Measurements from ENCODE around the gene SLC13A1. TPM values are rescaled to one million over a fixed set of nuclear protein-coding genes. Genes with fewer than 3 reads are reported as not detected.

Gene SLC13A1
- total RNA-seq, 1 donor from 2014 or later: not detected

GRCh38 chr7:123114288-123114687 is 85.5 kb downstream of the SLC13A1 start:
- DNase-seq (ENCODE audit: low spot score): no peak
- no peak overlapping the region for H3K4me3 Mint-ChIP-seq (ENCODE audit: unreplicated experiment)
- H3K4me1 Mint-ChIP-seq (ENCODE audit: unreplicated experiment): no peaks in the 10 kb centered on the region
- TF ChIP-seq CTCF (IDR thresholded peaks at IDR 0.05; ENCODE audit: unreplicated experiment): no peak
- H3K27ac Mint-ChIP-seq (ENCODE audit: unreplicated experiment): no peak overlapping the region
- H3K27me3 Mint-ChIP-seq (ENCODE audit: unreplicated experiment): no peaks in the 10 kb centered on the region
- H3K9me3 Mint-ChIP-seq (ENCODE audit: unreplicated experiment): no peaks in the 10 kb centered on the region
- H3K36me3 Mint-ChIP-seq (ENCODE audit: low read depth, unreplicated experiment): no peaks in the 10 kb centered on the region

- H3K27me3 Mint-ChIP-seq (ENCODE audit: unreplicated experiment): no peaks in the 10 kb centered on the region
- TF ChIP-seq CTCF (IDR thresholded peaks at IDR 0.05; ENCODE audit: unreplicated experiment): no peak
- H3K9me3 Mint-ChIP-seq (ENCODE audit: unreplicated experiment): no peaks in the 10 kb centered on the region
- no peak for DNase-seq (ENCODE audit: low spot score)
- H3K36me3 Mint-ChIP-seq (ENCODE audit: low read depth, unreplicated experiment): no peaks in the 10 kb centered on the region
- H3K4me1 Mint-ChIP-seq (ENCODE audit: unreplicated experiment): no peaks in the 10 kb centered on the region
- H3K4me3 Mint-ChIP-seq (ENCODE audit: unreplicated experiment): no peak overlapping the region
- H3K27ac Mint-ChIP-seq (ENCODE audit: unreplicated experiment): no peak overlapping the region
Measured at GRCh38 chr7:123112833-123113232, 86.9 kb downstream of the SLC13A1 start.

- Mint-ChIP-seq H3K9me3 (ENCODE audit: unreplicated experiment) (no peaks in the 10 kb centered on the region), H3K36me3 (ENCODE audit: low read depth, unreplicated experiment) (no peaks in the 10 kb centered on the region), H3K4me3 (ENCODE audit: unreplicated experiment) (no peak overlapping the region), H3K27me3 (ENCODE audit: unreplicated experiment) (no peaks in the 10 kb centered on the region), H3K27ac (ENCODE audit: unreplicated experiment) (no peak overlapping the region), H3K4me1 (ENCODE audit: unreplicated experiment) (no peaks in the 10 kb centered on the region)
- no peak for TF ChIP-seq CTCF (IDR thresholded peaks at IDR 0.05; ENCODE audit: unreplicated experiment)
- DNase-seq (ENCODE audit: low spot score): no peak
Measured at GRCh38 chr7:123099712-123100111, 100.1 kb downstream of the SLC13A1 start.

GRCh38 chr7:123096976-123097375 is 102.8 kb downstream of the SLC13A1 start:
- no peaks in the 10 kb centered on the region for H3K9me3 Mint-ChIP-seq (ENCODE audit: unreplicated experiment)
- H3K27ac Mint-ChIP-seq (ENCODE audit: unreplicated experiment): no peak overlapping the region
- H3K27me3 Mint-ChIP-seq (ENCODE audit: unreplicated experiment): no peaks in the 10 kb centered on the region
- TF ChIP-seq CTCF (IDR thresholded peaks at IDR 0.05; ENCODE audit: unreplicated experiment): no peak
- no peak overlapping the region for H3K4me3 Mint-ChIP-seq (ENCODE audit: unreplicated experiment)
- no peak for DNase-seq (ENCODE audit: low spot score)
- H3K36me3 Mint-ChIP-seq (ENCODE audit: low read depth, unreplicated experiment): no peaks in the 10 kb centered on the region
- no peaks in the 10 kb centered on the region for H3K4me1 Mint-ChIP-seq (ENCODE audit: unreplicated experiment)

GRCh38 chr7:123096434-123096833 is 103.3 kb downstream of the SLC13A1 start:
- Mint-ChIP-seq H3K4me3 (ENCODE audit: unreplicated experiment) (no peak overlapping the region), H3K27me3 (ENCODE audit: unreplicated experiment) (no peaks in the 10 kb centered on the region), H3K27ac (ENCODE audit: unreplicated experiment) (no peak overlapping the region), H3K36me3 (ENCODE audit: low read depth, unreplicated experiment) (no peaks in the 10 kb centered on the region), H3K4me1 (ENCODE audit: unreplicated experiment) (no peaks in the 10 kb centered on the region), H3K9me3 (ENCODE audit: unreplicated experiment) (no peaks in the 10 kb centered on the region)
- DNase-seq (ENCODE audit: low spot score): no peak
- no peak for TF ChIP-seq CTCF (IDR thresholded peaks at IDR 0.05; ENCODE audit: unreplicated experiment)

All from endothelial cell (in vitro differentiated cells).